Thymus (tissue), 11 donors: ENCODE data around the gene RIBC1. TPM values are rescaled to one million over a fixed set of nuclear protein-coding genes. Genes with fewer than 3 reads are reported as not detected.

Experiments
- DNase-seq, 9 donors: peaks; one replicate each; pipeline ENCODE4 v3.0.0-alpha.2; 2013; ENCODE audit warnings: low spot score in 9 of 9, low read depth in 6 of 9, missing footprints in 1 of 9
- H3K27ac ChIP-seq, 2 donors: one replicate each; pipeline ENCODE4 v1.5.1; 2013; ENCODE audit warnings: control low read depth in 1 of 2, low read depth in 1 of 2, low read length in 1 of 2, mild to moderate bottlenecking in 1 of 2, moderate library complexity in 1 of 2
- H3K27me3 ChIP-seq, 2 donors: one replicate each; pipeline ENCODE4 v1.5.1; 2013; ENCODE audit warnings: low read length in 1 of 2; ENCODE audit not compliant: control insufficient read depth in 2 of 2, insufficient read depth in 1 of 2
- H3K36me3 ChIP-seq, 2 donors: one replicate each; pipeline ENCODE4 v1.5.1; 2013; ENCODE audit warnings: low read length in 1 of 2, mild to moderate bottlenecking in 1 of 2, moderate library complexity in 1 of 2; ENCODE audit not compliant: control insufficient read depth in 2 of 2, insufficient read depth in 2 of 2
- H3K4me1 ChIP-seq, 2 donors: one replicate each; pipeline ENCODE4 v1.5.1; 2013; ENCODE audit warnings: low read length in 2 of 2; ENCODE audit not compliant: control insufficient read depth in 2 of 2, insufficient read depth in 2 of 2
- H3K4me3 ChIP-seq, 2 donors: one replicate each; pipeline ENCODE4 v1.5.1; 2013; ENCODE audit warnings: low read length in 2 of 2, control low read depth in 1 of 2, mild to moderate bottlenecking in 1 of 2
- H3K9me3 ChIP-seq, 2 donors: one replicate each; pipeline ENCODE4 v1.5.1; 2013; ENCODE audit warnings: low read length in 1 of 2, mild to moderate bottlenecking in 1 of 2; ENCODE audit not compliant: control insufficient read depth in 2 of 2, insufficient read depth in 1 of 2
- WGBS: extraction: QIAGEN DNeasy Blood & Tissue Kit; methylation state at CpG from one replicate; pipeline ENCODE4 v1.1.7; 2013; 5-methylcytosine and 5-hydroxymethylcytosine counted together
- polyA plus RNA-seq: library from polyadenylated mRNA; stranded (reverse); fragments of 200-250 nt; gene quantifications from one replicate; pipeline ENCODE4 v1.2.3, GENCODE V29; 2013
- total RNA-seq: library from RNA; stranded (reverse); fragments of 120-200 nt; gene quantifications from one replicate; pipeline ENCODE4 v1.2.4, GENCODE V29; 2013
- donor health status: healthy.

Gene RIBC1
- total and polyA plus RNA-seq, 2 donors = 1.2 to 1.8 TPM

DNA sequence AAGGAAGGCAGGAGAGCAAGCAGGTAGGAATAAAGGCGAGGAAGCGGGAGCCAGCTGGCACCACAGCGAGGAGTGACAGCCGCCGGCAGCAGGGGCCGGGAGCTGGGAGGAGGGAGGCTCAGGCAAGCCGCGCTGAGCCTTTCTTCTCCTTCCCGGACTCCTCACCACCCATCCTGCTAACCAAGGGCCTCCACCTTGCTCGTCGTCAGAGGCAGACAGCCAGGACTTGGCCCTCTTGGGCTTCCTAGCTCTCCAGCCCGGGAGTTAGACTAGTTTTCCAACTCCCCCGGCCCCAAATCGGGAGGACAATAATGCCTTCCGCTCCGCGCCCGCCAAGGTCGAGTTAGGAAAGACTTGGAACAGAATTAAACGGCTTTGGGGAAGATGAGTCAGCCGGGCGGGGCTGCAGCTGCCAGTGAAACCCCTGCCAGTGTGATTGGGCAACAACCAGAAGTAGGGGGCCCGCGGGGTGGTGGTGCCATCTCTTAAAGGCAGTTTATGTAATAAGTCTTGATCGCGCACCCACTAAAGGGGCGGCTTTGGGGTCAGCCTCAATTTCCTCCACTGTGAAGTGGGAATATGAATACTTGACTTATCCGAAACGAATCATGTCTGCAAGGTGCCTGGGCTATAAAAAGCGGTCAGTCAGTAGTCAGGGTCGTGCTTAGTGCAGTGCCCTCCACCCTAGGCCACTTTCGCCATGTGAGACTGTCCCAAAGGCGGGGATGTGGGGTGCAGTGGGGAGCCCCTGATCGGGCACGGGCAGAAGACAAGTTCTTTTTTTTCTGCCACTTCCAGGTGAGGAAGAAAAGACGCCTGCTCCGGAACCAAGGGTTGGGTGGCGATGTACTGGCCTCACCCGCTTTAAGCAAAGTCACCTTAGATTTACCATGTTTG is 18.2 kb downstream of the RIBC1 start:
- Histone ChIP-seq H3K4me3 (peak overlapping the region; percentile 38 to 49), H3K4me1 (peaks cover 3 to 15% of the 10 kb centered on the region in 2 donors), H3K9me3 (no peaks in the 10 kb centered on the region), H3K27me3 (peaks cover 4 to 55% of the 10 kb centered on the region in 2 donors), H3K36me3 (no peaks in the 10 kb centered on the region), H3K27ac (peak overlapping the region in 1 of 2 donors; percentile 18)
- 17% methylated on average over 38 of the region's 39 CpGs for WGBS
- DNase-seq = no peak

DNA sequence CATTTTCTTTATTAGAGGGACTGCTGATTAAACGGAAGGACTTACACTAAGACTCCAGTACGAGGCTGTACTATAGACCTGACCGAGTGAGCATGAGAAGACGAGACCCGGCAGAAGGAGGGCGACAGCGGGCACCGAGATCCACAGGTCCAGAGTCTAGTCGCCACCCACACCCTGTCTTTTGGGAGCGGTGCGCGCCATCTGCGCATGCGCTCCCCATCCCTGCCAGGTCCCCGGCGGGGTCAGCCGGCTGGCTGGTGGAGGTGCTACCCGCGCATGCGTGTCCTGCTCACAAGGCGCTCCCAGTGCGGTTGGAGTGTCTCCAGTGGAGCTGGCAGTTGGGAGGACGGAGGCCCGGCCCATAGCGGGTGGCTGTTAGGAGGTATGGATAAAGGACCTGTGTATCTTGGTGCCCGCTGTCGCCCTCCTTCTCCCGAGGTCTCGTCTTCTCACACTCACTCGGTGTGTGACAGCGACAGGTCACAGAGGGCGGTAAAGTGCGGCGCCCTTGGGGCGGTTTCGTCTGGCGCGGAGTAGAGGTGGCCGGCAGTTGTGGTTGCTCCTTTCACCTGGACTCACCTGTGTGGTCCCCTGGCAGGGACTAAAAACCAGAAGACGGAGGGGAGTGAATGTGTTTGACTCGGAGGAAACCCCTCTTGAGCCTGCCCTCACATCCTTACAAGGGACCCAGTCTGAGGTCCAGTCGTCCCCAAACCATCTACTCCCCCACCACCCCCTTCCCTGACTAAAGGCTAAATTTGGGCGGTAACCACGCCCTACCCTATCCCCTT is 19.1 kb downstream of the RIBC1 start:
- Histone ChIP-seq H3K9me3 (no peaks in the 10 kb centered on the region), H3K27ac (no peak overlapping the region), H3K4me1 (peaks cover 3 to 15% of the 10 kb centered on the region in 2 donors), H3K36me3 (no peaks in the 10 kb centered on the region), H3K27me3 (peaks cover 4 to 49% of the 10 kb centered on the region in 2 donors), H3K4me3 (peak overlapping the region; percentile 38 to 49)
- 3% methylated on average over 44 of the region's 44 CpGs for WGBS
- DNase-seq = peak in 5 of 9 donors; percentile 31 to 62 (median 47)

DNA sequence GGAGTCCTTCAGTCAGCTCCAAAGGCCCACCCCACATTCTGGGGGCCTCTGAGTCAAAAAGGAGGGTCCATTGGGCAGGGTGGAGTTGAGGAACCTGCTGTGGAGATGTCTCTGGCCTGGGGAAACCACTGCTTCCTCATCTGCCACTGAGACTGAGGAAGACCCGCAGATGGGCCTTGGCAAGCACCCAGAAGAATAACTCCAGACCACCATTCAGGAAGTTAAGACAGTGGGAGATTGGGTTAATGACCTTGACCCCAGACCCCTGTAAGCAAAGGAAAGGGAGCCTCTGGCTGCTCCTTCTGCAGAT is 19.6 kb downstream of the RIBC1 start:
- no peaks in the 10 kb centered on the region for H3K9me3 ChIP-seq
- peaks cover 3 to 15% of the 10 kb centered on the region in 2 donors for H3K4me1 ChIP-seq
- no peak for DNase-seq
- WGBS = 24% methylated on average over 1 of the region's 1 CpG
- no peak overlapping the region for H3K27ac ChIP-seq
- peak overlapping the region in 1 of 2 donors; percentile 38 for H3K4me3 ChIP-seq
- peaks cover 4 to 49% of the 10 kb centered on the region in 2 donors for H3K27me3 ChIP-seq
- no peaks in the 10 kb centered on the region for H3K36me3 ChIP-seq

DNA sequence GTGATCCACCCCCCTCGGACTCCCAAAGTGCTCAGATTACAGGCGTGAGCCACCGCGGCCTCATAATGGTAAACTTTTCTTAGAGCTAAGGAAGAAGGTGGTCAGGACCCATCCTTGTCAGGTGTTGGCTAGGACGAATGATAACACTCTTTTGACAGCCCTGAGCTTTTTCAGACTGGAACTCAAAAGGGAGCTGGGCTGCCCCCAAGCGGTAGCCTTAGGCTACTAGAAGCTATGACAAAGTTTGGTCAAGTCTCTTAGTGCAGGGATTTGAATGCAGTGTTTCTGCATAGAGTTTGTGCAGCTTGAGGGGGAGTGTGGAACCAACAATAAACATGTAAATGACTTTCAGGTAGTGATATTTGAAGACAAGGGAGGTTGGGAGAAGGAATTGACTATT is 23.3 kb downstream of the RIBC1 start:
- WGBS = 30% methylated on average over 6 of the region's 6 CpGs
- no peaks in the 10 kb centered on the region for H3K36me3 ChIP-seq
- no peak overlapping the region for H3K4me3 ChIP-seq
- no peaks in the 10 kb centered on the region for H3K9me3 ChIP-seq
- H3K4me1 ChIP-seq = peaks cover 3 to 10% of the 10 kb centered on the region in 2 donors
- DNase-seq = peak in 3 of 9 donors; percentile 11 to 57 (median 39)
- H3K27me3 ChIP-seq = peaks cover 0 to 15% of the 10 kb centered on the region in 2 donors
- no peak overlapping the region for H3K27ac ChIP-seq

DNA sequence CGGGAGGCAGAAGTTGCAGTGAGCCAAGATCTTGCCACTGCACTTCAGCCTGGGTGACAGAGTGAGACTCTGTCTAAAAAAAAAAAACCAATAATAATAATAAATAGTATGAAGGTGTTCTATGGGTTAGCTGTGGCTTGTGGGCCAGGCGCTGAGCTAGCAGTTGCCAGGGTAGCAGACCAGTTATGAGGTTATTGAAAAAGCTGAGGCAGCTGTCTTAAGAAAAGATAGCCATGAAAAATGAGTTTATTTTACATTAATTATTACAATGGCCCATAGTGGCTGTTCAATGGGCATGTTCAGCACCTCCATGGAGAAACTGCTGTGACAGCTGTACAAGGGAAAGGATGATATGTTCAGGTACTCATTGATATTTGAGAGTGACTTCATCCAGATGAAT is 24.8 kb downstream of the RIBC1 start:
- Histone ChIP-seq H3K4me3 (no peak overlapping the region), H3K9me3 (no peaks in the 10 kb centered on the region), H3K36me3 (no peaks in the 10 kb centered on the region), H3K27me3 (peaks cover 0 to under 1% of the 10 kb centered on the region in 2 donors), H3K4me1 (no peaks in the 10 kb centered on the region), H3K27ac (no peak overlapping the region)
- DNase-seq = no peak
- 100% methylated on average over 2 of the region's 2 CpGs for whole genome bisulfite sequencing

DNA sequence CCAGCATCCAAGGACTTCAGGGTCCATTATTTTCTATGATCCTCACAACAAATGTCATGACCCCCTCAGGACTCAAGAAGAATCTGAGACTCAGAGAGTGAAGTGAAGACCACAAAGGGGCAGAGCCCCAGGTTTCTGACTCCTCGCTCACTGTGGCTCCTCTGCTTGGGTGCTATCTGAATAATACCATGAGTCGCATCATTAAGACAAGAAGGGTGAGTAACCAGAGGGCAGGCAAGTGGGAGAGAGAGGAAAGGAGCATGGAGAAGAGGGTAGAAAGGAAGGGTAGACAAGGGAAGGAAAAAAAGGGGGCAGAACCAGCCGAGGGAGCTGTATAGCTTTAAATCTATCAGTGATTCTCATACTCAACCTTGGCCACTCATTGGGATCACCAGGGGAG is 27.0 kb downstream of the RIBC1 start:
- Histone ChIP-seq H3K27me3 (no peaks in the 10 kb centered on the region), H3K4me3 (no peak overlapping the region), H3K9me3 (no peaks in the 10 kb centered on the region), H3K27ac (no peak overlapping the region), H3K36me3 (no peaks in the 10 kb centered on the region), H3K4me1 (no peaks in the 10 kb centered on the region)
- DNase-seq = no peak
- WGBS = 99% methylated on average over 3 of the region's 3 CpGs

DNA sequence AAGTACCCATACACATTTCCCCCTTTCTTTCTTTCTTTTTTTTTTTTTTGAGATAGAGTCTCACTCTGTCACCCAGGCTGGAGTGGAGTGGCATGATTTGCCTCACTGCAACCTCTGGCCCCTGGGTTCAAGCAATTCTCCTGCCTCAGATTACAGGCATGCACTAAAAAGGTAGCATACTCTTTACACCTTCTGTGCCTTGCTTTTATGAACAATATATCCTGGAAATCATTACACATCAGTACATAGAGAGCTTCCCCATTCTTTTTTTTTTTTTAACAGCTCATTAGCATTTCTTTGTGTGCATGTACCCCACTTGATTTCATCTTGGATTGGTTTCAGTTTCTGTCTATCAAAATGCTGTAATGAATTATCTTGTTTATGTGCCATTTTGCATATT is 30.1 kb downstream of the RIBC1 start:
- Histone ChIP-seq H3K9me3 (no peaks in the 10 kb centered on the region), H3K27me3 (peaks cover 0 to 2% of the 10 kb centered on the region in 2 donors), H3K4me1 (no peaks in the 10 kb centered on the region), H3K4me3 (no peak overlapping the region), H3K27ac (no peak overlapping the region), H3K36me3 (no peaks in the 10 kb centered on the region)
- no peak for DNase-seq

DNA sequence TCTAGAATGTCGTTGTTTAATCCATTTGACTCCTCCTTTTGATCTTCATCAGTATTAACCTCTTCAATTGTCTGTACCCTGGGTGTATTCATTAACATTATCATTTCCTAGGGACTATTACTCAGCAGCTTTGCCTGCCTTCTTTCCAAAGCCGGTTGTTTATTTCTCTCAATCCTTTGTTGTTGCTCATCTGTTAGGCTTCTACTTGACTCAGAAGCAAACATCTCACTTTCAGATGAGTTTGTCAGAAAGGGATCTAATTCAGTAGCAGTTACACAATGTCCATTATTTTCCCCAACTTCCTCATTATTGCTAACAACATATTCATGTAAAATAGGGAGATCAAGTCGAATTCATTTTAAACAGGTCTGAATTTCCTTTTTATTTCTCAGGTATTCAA is 33.6 kb downstream of the RIBC1 start:
- Histone ChIP-seq H3K4me3 (no peak overlapping the region), H3K4me1 (no peaks in the 10 kb centered on the region), H3K9me3 (no peaks in the 10 kb centered on the region), H3K27me3 (peaks cover 0 to 2% of the 10 kb centered on the region in 2 donors), H3K36me3 (no peaks in the 10 kb centered on the region), H3K27ac (no peak overlapping the region)
- DNase-seq = no peak
- 81% methylated on average over 3 of the region's 3 CpGs for WGBS

DNA sequence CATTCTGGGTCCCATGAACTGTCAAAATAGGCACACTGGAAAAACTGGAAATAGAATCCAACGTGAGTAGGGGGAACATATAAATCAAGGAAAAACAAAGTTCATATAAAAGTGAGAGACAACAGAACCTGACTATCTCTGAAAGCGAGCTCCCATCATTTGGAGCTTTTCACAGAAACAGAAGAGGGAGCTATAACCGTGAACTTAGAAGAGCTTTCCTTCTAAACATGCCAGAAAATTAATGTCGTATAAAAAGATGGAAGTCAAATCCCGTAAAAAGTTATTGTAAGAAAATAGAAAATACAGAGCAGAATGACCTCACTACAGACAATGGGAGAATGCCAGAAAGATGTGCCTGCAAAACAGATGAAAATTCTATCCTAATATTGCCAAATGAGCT is 35.4 kb downstream of the RIBC1 start:
- Histone ChIP-seq H3K27ac (no peak overlapping the region), H3K27me3 (peaks cover 0 to 2% of the 10 kb centered on the region in 2 donors), H3K4me1 (no peaks in the 10 kb centered on the region), H3K4me3 (no peak overlapping the region), H3K9me3 (no peaks in the 10 kb centered on the region), H3K36me3 (no peaks in the 10 kb centered on the region)
- WGBS = 55% methylated on average over 5 of the region's 5 CpGs
- no peak for DNase-seq
